ENCODE measurements around the gene CT45A5.
"Not testable (repeated sequence)": the region's sequence is repeated elsewhere in the genome, so short reads cannot be mapped to it uniquely, and the experiment has no call there.

DNA sequence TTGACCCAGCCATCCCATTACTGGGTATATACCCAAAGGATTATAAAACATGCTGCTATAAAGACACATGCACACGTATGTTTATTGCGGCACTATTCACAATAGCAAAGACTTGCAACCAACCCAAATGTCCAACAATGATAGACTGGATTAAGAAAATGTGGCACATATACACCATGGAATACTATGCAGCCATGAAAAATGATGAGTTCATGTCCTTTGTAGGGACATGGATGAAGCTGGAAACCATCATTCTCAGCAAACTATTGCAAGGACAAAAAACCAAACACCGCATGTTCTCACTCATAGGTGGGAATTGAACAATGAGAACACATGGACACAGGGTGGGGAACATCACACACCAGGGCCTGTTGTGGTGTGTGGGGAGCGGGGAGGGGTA lies 40.6 kb downstream of the CT45A5 start:
- not testable (repeated sequence) for TF ChIP-seq POLR2AphosphoS5 (IDR thresholded peaks at IDR 0.05; ENCODE audit: borderline replicate concordance, low read depth, low read length); EZH2 (IDR thresholded peaks at IDR 0.05)

Measured in SK-N-MC (cell line).